H1 (cell line): ENCODE measurements around the gene RPTOR. TPM values are rescaled to one million over a fixed set of nuclear protein-coding genes. Genes with fewer than 3 reads are reported as not detected.

Source experiments
- ATF2 ChIP-seq: IDR thresholded peaks from 2 replicates; pipeline ENCODE4 v1.6.1; 2012; ENCODE audit warnings: low read length, inconsistent platforms
- SP1 ChIP-seq: IDR thresholded peaks from 2 replicates; pipeline ENCODE4 v1.6.1; 2011; ENCODE audit warnings: low read depth, low read length
- polyA plus RNA-seq, 7 experiments: library from polyadenylated mRNA; depleted of rRNA in 3 of 7; stranded (reverse) in 5 of 7; unstranded in 2 of 7; fragments of >200 nt in 5 of 7; fragments of 200-250 nt in 2 of 7; gene quantifications; 1 replicate in 5 of 7; 2 replicates in 1 of 7; 4 replicates in 1 of 7; pipeline versions ENCODE4 v1.2.1 to v1.2.3, GENCODE V29; 2011 to 2013; ENCODE audit warnings: missing spikeins in 2 of 7, mixed read lengths in 2 of 7
- total RNA-seq: library from RNA; stranded (reverse); fragmentation: NEBNext Ultra II Directional; extraction: Animal tissue kit (Norgen Biotek cat#: 25700); gene quantifications from 2 replicates; pipeline ENCODE4 v1.2.1, GENCODE V29; 2021

The RPTOR gene
- total and polyA plus RNA-seq, 2 of the 8 experiments (the other 6 are each of a cell fraction or from before 2014, with no cell fraction given), result 6.9 to 28.7 TPM

GRCh38 chr17:80802626-80803450 is 258.2 kb downstream of the RPTOR start (continued):
- no peak for TF ChIP-seq ATF2
- TF ChIP-seq SP1, result no peak
